Adrenal gland (tissue), 12 donors: ENCODE measurements around the gene PRSS33. TPM values are rescaled to one million over a fixed set of nuclear protein-coding genes. Genes with fewer than 3 reads are reported as not detected.

Source experiments
- DNase-seq, 7 donors: peaks; one replicate each; pipeline ENCODE4 v3.0.0-alpha.2; 2019 to 2020
- H3K27ac ChIP-seq, 5 donors: fragments of 200-600 bp; sonication (generic) in 4 of 5; 1 replicate in 3 of 5; 2 replicates in 2 of 5; pipeline versions ENCODE4 v1.5.1 to v1.8.0; 2016 to 2020; ENCODE audit warnings: mild to moderate bottlenecking in 1 of 5
- H3K27me3 ChIP-seq: fragments of 200-600 bp; 2 replicates; pipeline ENCODE4 v1.8.0; 2021
- H3K36me3 ChIP-seq, 2 donors: fragments of 200-600 bp; replicated peaks in 1 of 2; 1 replicate in 1 of 2; 2 replicates in 1 of 2; pipeline versions ENCODE4 v1.5.1 to v1.8.0; 2018 to 2022
- H3K4me1 ChIP-seq, 2 donors: fragments of 200-600 bp; replicated peaks in 1 of 2; 1 replicate in 1 of 2; 2 replicates in 1 of 2; pipeline versions ENCODE4 v1.5.1 to v1.8.0; 2018 to 2021
- H3K4me3 ChIP-seq, 4 donors: fragments of 200-600 bp; sonication (generic) in 3 of 4; one replicate each; pipeline ENCODE4 v1.5.1; 2016 to 2018
- H3K9me3 ChIP-seq, 3 donors: fragments of 200-600 bp; sonication (generic) in 1 of 3; replicated peaks in 1 of 3; 1 replicate in 2 of 3; 2 replicates in 1 of 3; pipeline versions ENCODE4 v1.5.1 to v1.8.0; 2016 to 2021
- POLR2A ChIP-seq, 2 donors: fragments of 450-650 bp; IDR thresholded peaks; one replicate each; pipeline ENCODE4 v1.6.1; 2017; ENCODE audit warnings: antibody characterized with exemption in 2 of 2, mild to moderate bottlenecking in 2 of 2, moderate library complexity in 1 of 2
- WGBS, 4 donors: extraction: QIAGEN DNeasy Blood & Tissue Kit in 2 of 4; methylation state at CpG; one replicate each; pipeline versions ENCODE4 v1.1.5 to v1.1.7; 2013 to 2017; 5-methylcytosine and 5-hydroxymethylcytosine counted together
- intact Hi-C, 2 donors: fragments of 100-400 bp; cut with DNase I; formaldehyde crosslinking; loops; one replicate each; pipeline versions ENCODE4 v1.14.1 to v1.15.0; 2022 to 2023
- polyA plus RNA-seq, 3 donors: library from polyadenylated mRNA; stranded (reverse); fragments of 200-250 nt in 2 of 3; fragments of 350-450 nt in 1 of 3; fragmentation: Illumina TruSeq in 1 of 3; extraction: RNeasy Lipid Tissue Mini Kit (QIAGEN cat#74804) in 1 of 3; gene quantifications; one replicate each; pipeline ENCODE4 v1.2.3, GENCODE V29; 2013 to 2014
- total RNA-seq, 9 donors: library from RNA; depleted of rRNA in 4 of 9; stranded (reverse); fragments of >200 nt in 4 of 9; fragments of 120-200 nt in 1 of 9; fragmentation: NEBNext Ultra II Directional in 1 of 9; extraction: Animal tissue kit (Norgen Biotek cat#: 25700) in 1 of 9; gene quantifications; one replicate each; pipeline versions ENCODE4 v1.1.0 to v1.2.4, GENCODE V29; 2013 to 2023
- TF ChIP-seq, protein P1 (sequence below), 6 experiments: fragments of 450-650 bp in 4 of 6; fragments of 200-600 bp in 2 of 6; sonication (generic) in 1 of 6; IDR thresholded peaks; 1 replicate in 5 of 6; 2 replicates in 1 of 6; pipeline versions ENCODE4 v1.5.1 to v1.8.0; 2016 to 2021; ENCODE audit warnings: antibody characterized with exemption in 6 of 6, mild to moderate bottlenecking in 2 of 6, moderate library complexity in 1 of 6
- donor health status: healthy with polysubstance abuse.
- donor health status: Bipolar disorder and iron deficiency.
- donor health status: DM: yes; HTN: yes; CAD: no.
- donor health status: DM: no; HTN: no; CAD: no.
- donor health status: DM: no; HTN: no; CAD: no.
- donor health status: DM: yes; HTN: yes; CAD: no.

PRSS33 gene
- total and polyA plus RNA-seq, 12 donors: not detected

DNA sequence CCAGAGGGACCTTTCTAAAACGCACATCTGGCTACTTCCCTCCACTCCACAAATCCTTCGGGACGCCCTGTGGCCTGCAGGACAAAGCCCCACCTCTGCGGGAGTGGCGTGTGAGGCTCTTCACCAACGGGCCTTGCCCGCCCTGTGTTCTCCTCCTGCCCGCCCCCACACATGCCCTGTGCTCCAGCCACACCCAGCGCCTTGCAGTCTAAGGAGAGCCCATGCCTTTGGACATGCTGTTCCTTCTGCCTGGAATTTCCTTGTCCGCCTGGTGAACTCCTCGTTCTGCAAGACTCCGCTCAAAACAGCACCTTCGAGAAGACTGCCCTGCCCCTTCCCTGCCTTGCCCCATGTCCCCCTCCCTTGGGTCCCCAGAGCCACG is 17.7 kb downstream of the PRSS33 start:
- peaks cover 16 to 18% of the 10 kb centered on the region in 2 donors for H3K4me1 ChIP-seq
- peaks cover 0 to 94% of the 10 kb centered on the region in 2 donors for H3K36me3 ChIP-seq
- H3K27ac ChIP-seq: peak overlapping the region in 2 of 5 donors; percentile 45 to 85
- H3K27me3 ChIP-seq: no peaks in the 10 kb centered on the region
- intact Hi-C loops: no loop called here
- no peak for TF ChIP-seq POLR2A (IDR thresholded peaks at IDR 0.05)
- TF ChIP-seq, protein P1, sequence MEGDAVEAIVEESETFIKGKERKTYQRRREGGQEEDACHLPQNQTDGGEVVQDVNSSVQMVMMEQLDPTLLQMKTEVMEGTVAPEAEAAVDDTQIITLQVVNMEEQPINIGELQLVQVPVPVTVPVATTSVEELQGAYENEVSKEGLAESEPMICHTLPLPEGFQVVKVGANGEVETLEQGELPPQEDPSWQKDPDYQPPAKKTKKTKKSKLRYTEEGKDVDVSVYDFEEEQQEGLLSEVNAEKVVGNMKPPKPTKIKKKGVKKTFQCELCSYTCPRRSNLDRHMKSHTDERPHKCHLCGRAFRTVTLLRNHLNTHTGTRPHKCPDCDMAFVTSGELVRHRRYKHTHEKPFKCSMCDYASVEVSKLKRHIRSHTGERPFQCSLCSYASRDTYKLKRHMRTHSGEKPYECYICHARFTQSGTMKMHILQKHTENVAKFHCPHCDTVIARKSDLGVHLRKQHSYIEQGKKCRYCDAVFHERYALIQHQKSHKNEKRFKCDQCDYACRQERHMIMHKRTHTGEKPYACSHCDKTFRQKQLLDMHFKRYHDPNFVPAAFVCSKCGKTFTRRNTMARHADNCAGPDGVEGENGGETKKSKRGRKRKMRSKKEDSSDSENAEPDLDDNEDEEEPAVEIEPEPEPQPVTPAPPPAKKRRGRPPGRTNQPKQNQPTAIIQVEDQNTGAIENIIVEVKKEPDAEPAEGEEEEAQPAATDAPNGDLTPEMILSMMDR (IDR thresholded peaks at IDR 0.05): no peak
- no peak overlapping the region for H3K4me3 ChIP-seq
- WGBS, 4 donors: 68 to 74% (median 74%) methylated on average over 14 of the region's 14 CpGs
- H3K9me3 ChIP-seq: no peaks in the 10 kb centered on the region
- DNase-seq: peak in 1 of 7 donors; percentile 59

DNA sequence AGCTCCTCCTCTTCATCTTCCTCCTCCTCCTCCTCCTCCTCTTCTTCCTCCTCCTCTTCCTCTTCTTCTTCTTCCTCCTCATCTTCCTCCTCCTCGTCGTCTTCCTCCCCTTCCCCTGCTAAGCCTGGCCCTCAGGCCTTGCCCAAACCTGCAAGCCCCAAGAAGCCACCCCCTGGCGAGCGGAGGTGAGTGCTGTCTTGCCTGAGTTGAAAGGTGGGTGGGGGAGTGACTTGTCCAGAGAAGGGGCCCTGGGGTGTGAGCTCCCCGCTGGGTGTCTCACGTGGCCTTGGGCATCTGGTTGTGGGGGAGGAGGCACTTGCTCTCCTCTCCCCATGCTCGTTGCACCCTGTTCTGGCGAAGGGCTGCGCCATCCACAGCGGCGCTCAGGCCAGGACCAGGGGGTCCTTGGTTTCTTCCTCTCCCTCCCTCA is 18.2 kb downstream of the PRSS33 start:
- Histone ChIP-seq H3K9me3 (no peaks in the 10 kb centered on the region), H3K4me3 (no peak overlapping the region), H3K4me1 (peaks cover 16 to 18% of the 10 kb centered on the region in 2 donors), H3K27me3 (no peaks in the 10 kb centered on the region), H3K27ac (peak overlapping the region in 3 of 5 donors; percentile 45 to 85 (median 64)), H3K36me3 (peaks cover 0 to 94% of the 10 kb centered on the region in 2 donors)
- no peak for TF ChIP-seq POLR2A (IDR thresholded peaks at IDR 0.05)
- TF ChIP-seq, protein P1 (IDR thresholded peaks at IDR 0.05): no peak
- DNase-seq: no peak
- intact Hi-C loops: no loop called here
- 67 to 72% (median 69%) methylated on average over 9 to 11 of the region's 11 CpGs for WGBS, 4 donors

DNA sequence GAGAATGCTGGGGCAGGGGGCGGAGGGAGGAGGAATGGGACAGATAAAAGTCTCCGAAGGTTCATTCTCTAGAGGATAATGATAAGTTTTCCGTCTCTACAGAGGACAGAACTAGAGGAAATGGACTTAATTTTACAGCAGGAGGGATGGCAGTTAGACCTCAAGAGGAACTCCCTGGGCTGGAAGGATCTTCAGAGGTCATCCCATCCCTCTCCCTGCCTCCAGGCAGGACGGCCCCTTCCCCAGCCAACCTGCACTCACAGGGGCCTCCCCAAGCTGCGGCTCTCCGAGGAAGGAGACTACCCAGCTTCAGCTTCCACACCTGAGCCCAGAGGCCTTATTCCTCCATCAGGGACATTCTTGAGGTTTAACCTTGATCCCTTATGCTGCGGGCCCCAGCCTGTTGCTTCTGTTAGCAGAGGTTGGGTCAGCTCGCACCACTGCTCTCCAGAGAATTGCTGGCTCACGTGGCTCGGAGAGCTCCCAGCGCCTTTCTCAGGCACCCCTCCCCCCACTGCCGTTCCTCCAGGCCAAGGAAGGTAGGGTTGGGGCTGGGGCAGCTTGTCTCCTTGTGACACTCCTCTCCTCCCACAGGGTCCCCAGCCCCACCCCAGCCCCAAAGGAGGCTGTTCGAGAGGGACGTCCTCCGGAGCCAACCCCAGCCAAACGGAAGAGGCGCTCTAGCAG is 18.8 kb downstream of the PRSS33 start:
- Histone ChIP-seq H3K4me3 (no peak overlapping the region), H3K27me3 (no peaks in the 10 kb centered on the region), H3K4me1 (peaks cover 16 to 18% of the 10 kb centered on the region in 2 donors), H3K27ac (peak overlapping the region in 4 of 5 donors; percentile 16 to 85 (median 54)), H3K9me3 (no peaks in the 10 kb centered on the region), H3K36me3 (peaks cover 0 to 96% of the 10 kb centered on the region in 2 donors)
- intact Hi-C loops: no loop called here
- DNase-seq: peak in 4 of 7 donors; percentile 31 to 57 (median 48)
- TF ChIP-seq, protein P1 (IDR thresholded peaks at IDR 0.05): no peak
- TF ChIP-seq POLR2A (IDR thresholded peaks at IDR 0.05): no peak
- 58 to 61% (median 60%) methylated on average over 13 to 17 of the region's 17 CpGs for WGBS, 4 donors

DNA sequence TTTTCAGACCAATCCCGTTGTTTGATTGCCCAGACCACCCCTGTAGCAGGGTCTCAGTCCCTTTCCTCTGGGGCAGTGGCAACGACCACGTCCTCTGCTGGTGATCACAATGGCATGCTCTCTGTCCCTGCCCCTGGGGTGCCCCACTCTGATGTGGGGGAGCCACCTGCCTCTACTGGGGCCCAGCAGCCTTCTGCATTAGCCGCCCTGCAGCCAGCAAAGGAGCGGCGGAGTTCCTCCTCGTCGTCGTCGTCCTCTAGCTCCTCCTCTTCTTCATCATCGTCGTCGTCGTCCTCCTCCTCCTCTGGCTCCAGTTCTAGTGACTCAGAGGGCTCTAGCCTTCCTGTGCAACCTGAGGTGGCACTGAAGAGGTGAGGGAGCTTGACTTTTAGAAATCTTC is 19.5 kb downstream of the PRSS33 start:
- peaks cover 0 to 96% of the 10 kb centered on the region in 2 donors for H3K36me3 ChIP-seq
- DNase-seq: peak; percentile 68 to 86 (median 81)
- intact Hi-C loops: no loop called here
- peaks cover 16 to 18% of the 10 kb centered on the region in 2 donors for H3K4me1 ChIP-seq
- H3K27me3 ChIP-seq: no peaks in the 10 kb centered on the region
- 41 to 51% (median 46%) methylated on average over 12 to 14 of the region's 14 CpGs for WGBS, 4 donors
- TF ChIP-seq, protein P1 (IDR thresholded peaks at IDR 0.05): no peak
- TF ChIP-seq POLR2A (IDR thresholded peaks at IDR 0.05): peak in 1 of 2 donors; percentile 54
- H3K27ac ChIP-seq: peak overlapping the region in 4 of 5 donors; percentile 16 to 85 (median 62)
- H3K9me3 ChIP-seq: no peaks in the 10 kb centered on the region
- no peak overlapping the region for H3K4me3 ChIP-seq
